ENCODE results near the gene PCNT. TPM values are rescaled to one million over a fixed set of nuclear protein-coding genes. Genes with fewer than 3 reads are reported as not detected.

The PCNT gene
- total and polyA plus RNA-seq, 10 of the 15 experiments (the other 5 are each of a cell fraction or from before 2014, with no cell fraction given), result 2.9 to 39.6 (median 20.5) TPM

- TF ChIP-seq SUZ12 (IDR thresholded peaks at IDR 0.05; ENCODE audit: unreplicated experiment) (no peak), ZNF384 (IDR thresholded peaks at IDR 0.05; ENCODE audit: borderline replicate concordance, low read depth, low read length) (no peak), ZNF274 (IDR thresholded peaks at IDR 0.05; ENCODE audit: insufficient read depth, insufficient read length) (no peak), TCF12 (IDR thresholded peaks at IDR 0.05; ENCODE audit: low read depth, low read length) (no peak), ZBED1 (IDR thresholded peaks at IDR 0.05; ENCODE audit: borderline replicate concordance) (no peak), RELB (IDR thresholded peaks at IDR 0.05; ENCODE audit: low read depth) (no peak), PKNOX1 (IDR thresholded peaks at IDR 0.05) (no peak)
- TF ChIP-seq, protein P1, sequence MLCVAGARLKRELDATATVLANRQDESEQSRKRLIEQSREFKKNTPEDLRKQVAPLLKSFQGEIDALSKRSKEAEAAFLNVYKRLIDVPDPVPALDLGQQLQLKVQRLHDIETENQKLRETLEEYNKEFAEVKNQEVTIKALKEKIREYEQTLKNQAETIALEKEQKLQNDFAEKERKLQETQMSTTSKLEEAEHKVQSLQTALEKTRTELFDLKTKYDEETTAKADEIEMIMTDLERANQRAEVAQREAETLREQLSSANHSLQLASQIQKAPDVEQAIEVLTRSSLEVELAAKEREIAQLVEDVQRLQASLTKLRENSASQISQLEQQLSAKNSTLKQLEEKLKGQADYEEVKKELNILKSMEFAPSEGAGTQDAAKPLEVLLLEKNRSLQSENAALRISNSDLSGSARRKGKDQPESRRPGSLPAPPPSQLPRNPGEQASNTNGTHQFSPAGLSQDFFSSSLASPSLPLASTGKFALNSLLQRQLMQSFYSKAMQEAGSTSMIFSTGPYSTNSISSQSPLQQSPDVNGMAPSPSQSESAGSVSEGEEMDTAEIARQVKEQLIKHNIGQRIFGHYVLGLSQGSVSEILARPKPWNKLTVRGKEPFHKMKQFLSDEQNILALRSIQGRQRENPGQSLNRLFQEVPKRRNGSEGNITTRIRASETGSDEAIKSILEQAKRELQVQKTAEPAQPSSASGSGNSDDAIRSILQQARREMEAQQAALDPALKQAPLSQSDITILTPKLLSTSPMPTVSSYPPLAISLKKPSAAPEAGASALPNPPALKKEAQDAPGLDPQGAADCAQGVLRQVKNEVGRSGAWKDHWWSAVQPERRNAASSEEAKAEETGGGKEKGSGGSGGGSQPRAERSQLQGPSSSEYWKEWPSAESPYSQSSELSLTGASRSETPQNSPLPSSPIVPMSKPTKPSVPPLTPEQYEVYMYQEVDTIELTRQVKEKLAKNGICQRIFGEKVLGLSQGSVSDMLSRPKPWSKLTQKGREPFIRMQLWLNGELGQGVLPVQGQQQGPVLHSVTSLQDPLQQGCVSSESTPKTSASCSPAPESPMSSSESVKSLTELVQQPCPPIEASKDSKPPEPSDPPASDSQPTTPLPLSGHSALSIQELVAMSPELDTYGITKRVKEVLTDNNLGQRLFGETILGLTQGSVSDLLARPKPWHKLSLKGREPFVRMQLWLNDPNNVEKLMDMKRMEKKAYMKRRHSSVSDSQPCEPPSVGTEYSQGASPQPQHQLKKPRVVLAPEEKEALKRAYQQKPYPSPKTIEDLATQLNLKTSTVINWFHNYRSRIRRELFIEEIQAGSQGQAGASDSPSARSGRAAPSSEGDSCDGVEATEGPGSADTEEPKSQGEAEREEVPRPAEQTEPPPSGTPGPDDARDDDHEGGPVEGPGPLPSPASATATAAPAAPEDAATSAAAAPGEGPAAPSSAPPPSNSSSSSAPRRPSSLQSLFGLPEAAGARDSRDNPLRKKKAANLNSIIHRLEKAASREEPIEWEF (IDR thresholded peaks at IDR 0.05; ENCODE audit: insufficient replicate concordance, low read depth, low read length), result no peak
- TF ChIP-seq, protein P2, sequence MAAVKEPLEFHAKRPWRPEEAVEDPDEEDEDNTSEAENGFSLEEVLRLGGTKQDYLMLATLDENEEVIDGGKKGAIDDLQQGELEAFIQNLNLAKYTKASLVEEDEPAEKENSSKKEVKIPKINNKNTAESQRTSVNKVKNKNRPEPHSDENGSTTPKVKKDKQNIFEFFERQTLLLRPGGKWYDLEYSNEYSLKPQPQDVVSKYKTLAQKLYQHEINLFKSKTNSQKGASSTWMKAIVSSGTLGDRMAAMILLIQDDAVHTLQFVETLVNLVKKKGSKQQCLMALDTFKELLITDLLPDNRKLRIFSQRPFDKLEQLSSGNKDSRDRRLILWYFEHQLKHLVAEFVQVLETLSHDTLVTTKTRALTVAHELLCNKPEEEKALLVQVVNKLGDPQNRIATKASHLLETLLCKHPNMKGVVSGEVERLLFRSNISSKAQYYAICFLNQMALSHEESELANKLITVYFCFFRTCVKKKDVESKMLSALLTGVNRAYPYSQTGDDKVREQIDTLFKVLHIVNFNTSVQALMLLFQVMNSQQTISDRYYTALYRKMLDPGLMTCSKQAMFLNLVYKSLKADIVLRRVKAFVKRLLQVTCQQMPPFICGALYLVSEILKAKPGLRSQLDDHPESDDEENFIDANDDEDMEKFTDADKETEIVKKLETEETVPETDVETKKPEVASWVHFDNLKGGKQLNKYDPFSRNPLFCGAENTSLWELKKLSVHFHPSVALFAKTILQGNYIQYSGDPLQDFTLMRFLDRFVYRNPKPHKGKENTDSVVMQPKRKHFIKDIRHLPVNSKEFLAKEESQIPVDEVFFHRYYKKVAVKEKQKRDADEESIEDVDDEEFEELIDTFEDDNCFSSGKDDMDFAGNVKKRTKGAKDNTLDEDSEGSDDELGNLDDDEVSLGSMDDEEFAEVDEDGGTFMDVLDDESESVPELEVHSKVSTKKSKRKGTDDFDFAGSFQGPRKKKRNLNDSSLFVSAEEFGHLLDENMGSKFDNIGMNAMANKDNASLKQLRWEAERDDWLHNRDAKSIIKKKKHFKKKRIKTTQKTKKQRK (IDR thresholded peaks at IDR 0.05; ENCODE audit: low read depth, low read length), result no peak
- TF ChIP-seq, protein P3, sequence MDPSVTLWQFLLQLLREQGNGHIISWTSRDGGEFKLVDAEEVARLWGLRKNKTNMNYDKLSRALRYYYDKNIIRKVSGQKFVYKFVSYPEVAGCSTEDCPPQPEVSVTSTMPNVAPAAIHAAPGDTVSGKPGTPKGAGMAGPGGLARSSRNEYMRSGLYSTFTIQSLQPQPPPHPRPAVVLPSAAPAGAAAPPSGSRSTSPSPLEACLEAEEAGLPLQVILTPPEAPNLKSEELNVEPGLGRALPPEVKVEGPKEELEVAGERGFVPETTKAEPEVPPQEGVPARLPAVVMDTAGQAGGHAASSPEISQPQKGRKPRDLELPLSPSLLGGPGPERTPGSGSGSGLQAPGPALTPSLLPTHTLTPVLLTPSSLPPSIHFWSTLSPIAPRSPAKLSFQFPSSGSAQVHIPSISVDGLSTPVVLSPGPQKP (IDR thresholded peaks at IDR 0.05; ENCODE audit: low read depth, low read length), result no peak
- RAD21 ChIA-PET (ENCODE audit: unreplicated experiment), result no interaction called here
- Histone ChIP-seq H3K4me3 (no peak overlapping the region), H3K36me3 (ENCODE audit: control insufficient read depth in 2 of 2, insufficient read depth in 2 of 2, low read length in 1 of 2) (peaks cover 10 to 43% of the 10 kb centered on the region in 2 experiments), H3K9ac (ENCODE audit: control insufficient read depth, insufficient read depth, low read length) (no peak overlapping the region), H3K27ac (ENCODE audit: control insufficient read depth, insufficient read depth) (no peak overlapping the region), H3K27me3 (replicated peaks in 1 of 2; ENCODE audit: control insufficient read depth in 2 of 2, insufficient read depth in 2 of 2, low read length in 1 of 2) (no peaks in the 10 kb centered on the region), H3K79me2 (ENCODE audit: control insufficient read depth, insufficient read depth, low read length) (no peaks in the 10 kb centered on the region; the same call in 1 of the 2 replicates), H3K9me3 (replicated peaks; ENCODE audit: control insufficient read depth, insufficient read depth, low read length) (peaks cover 1% of the 10 kb centered on the region; the same call in 1 of the 3 replicates), H3K4me1 (ENCODE audit: control insufficient read depth, insufficient read depth, low read length) (no peaks in the 10 kb centered on the region), H2AFZ (ENCODE audit: control insufficient read depth, low read depth, low read length) (no peak overlapping the region), H4K20me1 (ENCODE audit: control insufficient read depth, insufficient read depth) (no peaks in the 10 kb centered on the region), H3K4me2 (ENCODE audit: control insufficient read depth, insufficient read depth) (no peak overlapping the region)
- SMC1A ChIA-PET (ENCODE audit: uncharacterized antibody, unreplicated experiment), result no interaction called here
- DNase-seq (ENCODE audit: low read depth, low spot score) (no peak), ATAC-seq (no peak), FAIRE-seq (no peak)
- in situ Hi-C loops (cut with MboI), result no loop called here
- no TSS peak for BruUV-seq (replicated peaks)
- CTCF ChIA-PET, result no interaction called here
- WGBS (ENCODE audit: insufficient coverage, insufficient replicate concordance, low lambda C conversion rate, missing lambda C conversion rate), result 94% methylated on average over 31 of the region's 33 CpGs
- POLR2A ChIA-PET, result no interaction called here
- intact Hi-C loops (cut with micrococcal nuclease; ENCODE audit: unreplicated experiment), result no loop called here
Observed at GRCh38 chr21:46388206-46388880, 64.4 kb downstream of the PCNT start.
